ENCODE results near the gene OSGEP. TPM values are rescaled to one million over a fixed set of nuclear protein-coding genes. Genes with fewer than 3 reads are reported as not detected.

OSGEP gene
- total RNA-seq, 1 experiment from 2014 or later = 26.6 TPM

GRCh38 chr14:20501346-20501745 lies 46.7 kb upstream of the OSGEP start:
- intact Hi-C loops (cut with micrococcal nuclease; ENCODE audit: unreplicated experiment) = no loop called here
- TF ChIP-seq REST (IDR thresholded peaks at IDR 0.05; ENCODE audit: insufficient read depth in 1 of 2, low read depth in 2 of 2, low read length in 1 of 2) = no peak
- TF ChIP-seq POLR2AphosphoS5 (IDR thresholded peaks at IDR 0.05; ENCODE audit: low read depth, low read length) = no peak
- TF ChIP-seq CTCF (IDR thresholded peaks at IDR 0.05) = no peak
- no peak for TF ChIP-seq TCF7L2 (IDR thresholded peaks at IDR 0.05; ENCODE audit: low read depth, low read length)
- TF ChIP-seq SIN3A (IDR thresholded peaks at IDR 0.05; ENCODE audit: borderline replicate concordance, insufficient read depth, low read depth, low read length) = no peak
- in situ Hi-C loops (cut with HindIII; ENCODE audit: low pct_unique_long_range_greater_than_20kb, low sequenced_read_pairs) = no loop called here
- Histone ChIP-seq H3K9me3 (ENCODE audit: control insufficient read depth, insufficient read depth, low read depth, low read length) (no peaks in the 10 kb centered on the region), H3K4me3 (ENCODE audit: low read depth in 2 of 2, low read length in 2 of 2) (no peak overlapping the region), H3K4me1 (ENCODE audit: control insufficient read depth, insufficient read depth, low read length) (no peaks in the 10 kb centered on the region; the same call in 1 of the 2 replicates), H3K27me3 (ENCODE audit: control insufficient read depth, insufficient read depth, low read length) (no peaks in the 10 kb centered on the region), H3K27ac (ENCODE audit: low read length) (no peak overlapping the region), H3K36me3 (ENCODE audit: control insufficient read depth, insufficient read depth, low read length) (no peaks in the 10 kb centered on the region)
- POLR2A ChIA-PET = no interaction called here
- CTCF ChIA-PET = no interaction called here
- DNase-seq (ENCODE audit: low read depth, low spot score) (no peak), ATAC-seq (no peak)
- BruUV-seq (replicated peaks) = no TSS peak

GRCh38 chr14:20499881-20500280 lies 45.3 kb upstream of the OSGEP start:
- no peak for DNase-seq (ENCODE audit: low read depth, low spot score)
- BruUV-seq (replicated peaks) = no TSS peak
- Histone ChIP-seq H3K4me3 (ENCODE audit: low read depth in 2 of 2, low read length in 2 of 2) (no peak overlapping the region), H3K9me3 (ENCODE audit: control insufficient read depth, insufficient read depth, low read depth, low read length) (no peaks in the 10 kb centered on the region), H3K27ac (ENCODE audit: low read length) (no peak overlapping the region), H3K36me3 (ENCODE audit: control insufficient read depth, insufficient read depth, low read length) (no peaks in the 10 kb centered on the region), H3K4me1 (ENCODE audit: control insufficient read depth, insufficient read depth, low read length) (no peaks in the 10 kb centered on the region; the same call in 1 of the 2 replicates), H3K27me3 (ENCODE audit: control insufficient read depth, insufficient read depth, low read length) (no peaks in the 10 kb centered on the region)
- CTCF ChIA-PET = no interaction called here
- ATAC-seq = no peak
- POLR2A ChIA-PET = no interaction called here
- in situ Hi-C loops (cut with HindIII; ENCODE audit: low pct_unique_long_range_greater_than_20kb, low sequenced_read_pairs) (no loop called here), intact Hi-C loops (cut with micrococcal nuclease; ENCODE audit: unreplicated experiment) (no loop called here)
- no peak for TF ChIP-seq REST (IDR thresholded peaks at IDR 0.05; ENCODE audit: insufficient read depth in 1 of 2, low read depth in 2 of 2, low read length in 1 of 2)

Data from Panc1 (cell line).